ENCODE results near the gene SLC12A2. TPM values are rescaled to one million over a fixed set of nuclear protein-coding genes. Genes with fewer than 3 reads are reported as not detected.

Gene SLC12A2
- polyA plus RNA-seq, 1 of the 3 experiments (the other 2 are of a cell fraction): 5.6 TPM

- DNase-seq: no peak
- ChIA-PET POLR2A (no interaction called here), CTCF (interaction anchor here (0.9 to 2.8 kb wide), 2 partner anchors 116 to 207 kb away, joined by 5 to 8 read pairs; no protein-coding TSS in a partner anchor)
- H2AFZ ChIP-seq (ENCODE audit: low read depth): no peak overlapping the region
- no peaks in the 10 kb centered on the region for H3K27me3 ChIP-seq (ENCODE audit: insufficient read depth)
- H3K4me3 ChIP-seq (ENCODE audit: low read depth in 2 of 2, low read length in 1 of 2): peak overlapping the region; percentile 80 to 86; a peak in 3 of 4 replicates
- peaks cover 78% of the 10 kb centered on the region for H3K79me2 ChIP-seq (ENCODE audit: insufficient read depth)
- peaks cover 6 to 18% of the 10 kb centered on the region in 2 experiments; a peak in 3 of 4 replicates for H3K4me1 ChIP-seq (ENCODE audit: control insufficient read depth in 1 of 2, insufficient read depth in 2 of 2, low read depth in 1 of 2, low read length in 1 of 2)
- WGBS (ENCODE audit: low lambda C conversion rate): 65% methylated on average over 4 of the region's 4 CpGs
- no peak overlapping the region; the same call in 1 of the 2 replicates for H3K9ac ChIP-seq
- peak overlapping the region; percentile 93 for H3K4me2 ChIP-seq
- no peak overlapping the region for H3K27ac ChIP-seq (ENCODE audit: low read depth in 2 of 2, low read length in 1 of 2)
- peaks cover 19% of the 10 kb centered on the region for H4K20me1 ChIP-seq (ENCODE audit: insufficient read depth)
- H3F3A ChIP-seq (replicated peaks; ENCODE audit: insufficient read depth): no peaks in the 10 kb centered on the region
- H3K9me3 ChIP-seq: no peaks in the 10 kb centered on the region
- no peak for TF ChIP-seq TAF1 (IDR thresholded peaks at IDR 0.05; ENCODE audit: borderline replicate concordance, low read depth, low read length)
- no peak for TF ChIP-seq REST (IDR thresholded peaks at IDR 0.05; ENCODE audit: low read depth, low read length)
- TF ChIP-seq FOXM1 (IDR thresholded peaks at IDR 0.05; ENCODE audit: low read depth): no peak
- TF ChIP-seq NRF1 (IDR thresholded peaks at IDR 0.05; ENCODE audit: low read depth, low read length): no peak
- no peak for TF ChIP-seq CTCF (IDR thresholded peaks at IDR 0.05)
- TF ChIP-seq ELF1 (IDR thresholded peaks at IDR 0.05): no peak
- no peak for TF ChIP-seq SIN3A (IDR thresholded peaks at IDR 0.05; ENCODE audit: borderline replicate concordance, low read depth, low read length)
- no peak for TF ChIP-seq FOSL2 (IDR thresholded peaks at IDR 0.05; ENCODE audit: borderline replicate concordance, low read depth)
- no peaks in the 10 kb centered on the region for H3K9me2 ChIP-seq
- no peaks in the 10 kb centered on the region for H3K36me3 ChIP-seq (replicated peaks in 1 of 2; ENCODE audit: control insufficient read depth in 1 of 2, insufficient read depth in 2 of 2, low read length in 1 of 2)
These were observed 1.8 kb downstream of the SLC12A2 start for GRCh38 chr5:128085413-128085812.

- CTCF ChIA-PET: interaction anchor here (1.2 kb wide), 1 partner anchor 213 kb away, joined by 3 read pairs; no protein-coding TSS in a partner anchor
- no peak for DNase-seq
- Histone ChIP-seq H3K4me3 (ENCODE audit: low read depth in 2 of 2, low read length in 1 of 2) (no peak overlapping the region), H2AFZ (ENCODE audit: low read depth) (no peak overlapping the region), H3F3A (replicated peaks; ENCODE audit: insufficient read depth) (no peaks in the 10 kb centered on the region), H3K27ac (ENCODE audit: low read depth in 2 of 2, low read length in 1 of 2) (no peak overlapping the region), H3K9me3 (peaks cover 5% of the 10 kb centered on the region; the same call in 1 of the 2 replicates), H3K4me1 (ENCODE audit: control insufficient read depth in 1 of 2, insufficient read depth in 2 of 2, low read depth in 1 of 2, low read length in 1 of 2) (no peaks in the 10 kb centered on the region; a peak in 1 of 4 replicates), H3K4me2 (no peak overlapping the region), H3K36me3 (replicated peaks in 1 of 2; ENCODE audit: control insufficient read depth in 1 of 2, insufficient read depth in 2 of 2, low read length in 1 of 2) (peaks cover 0 to 6% of the 10 kb centered on the region in 2 experiments), H3K9me2 (no peaks in the 10 kb centered on the region), H3K9ac (no peak overlapping the region), H3K27me3 (ENCODE audit: insufficient read depth) (no peaks in the 10 kb centered on the region), H4K20me1 (ENCODE audit: insufficient read depth) (no peaks in the 10 kb centered on the region; the same call in 1 of the 2 replicates), H3K79me2 (ENCODE audit: insufficient read depth) (peaks cover 60% of the 10 kb centered on the region)
- POLR2A ChIA-PET: no interaction called here
- TF ChIP-seq CTCF (IDR thresholded peaks at IDR 0.05) (no peak), TAF1 (IDR thresholded peaks at IDR 0.05; ENCODE audit: borderline replicate concordance, low read depth, low read length) (no peak), ZBTB33 (IDR thresholded peaks at IDR 0.05; ENCODE audit: borderline replicate concordance, low read depth) (no peak), MEF2A (IDR thresholded peaks at IDR 0.05; ENCODE audit: borderline replicate concordance, low read depth) (no peak), POLR2AphosphoS5 (IDR thresholded peaks at IDR 0.05; ENCODE audit: low read depth, low read length) (no peak), EP300 (IDR thresholded peaks at IDR 0.05; ENCODE audit: borderline replicate concordance in 1 of 2, low read depth in 1 of 2, low read length in 1 of 2) (no peak), MXI1 (IDR thresholded peaks at IDR 0.05; ENCODE audit: low read depth, low read length) (no peak), GATA2 (CRISPR knock-in tag; IDR thresholded peaks at IDR 0.05) (no peak), MAX (IDR thresholded peaks at IDR 0.05; ENCODE audit: low read depth) (no peak), NRF1 (IDR thresholded peaks at IDR 0.05; ENCODE audit: low read depth, low read length) (no peak), RCOR1 (IDR thresholded peaks at IDR 0.05; ENCODE audit: low read length) (no peak)
These were observed 8.0 kb downstream of the SLC12A2 start for GRCh38 chr5:128091579-128091978.
